IgD-negative memory B cell (primary cell): ENCODE data around the gene FBXL16. TPM values are rescaled to one million over a fixed set of nuclear protein-coding genes. Genes with fewer than 3 reads are reported as not detected.
A peak's percentile ranks its signal among the peaks of the same experiment; 100 is the strongest.

Experiments
- H3K27ac Mint-ChIP-seq, 3 donors: one replicate each; pipeline ENCODE4 v1.8.0; 2020 to 2022; ENCODE audit warnings: mild to moderate bottlenecking in 3 of 3, mixed read lengths in 3 of 3, moderate library complexity in 1 of 3
- H3K27me3 Mint-ChIP-seq: one replicate; pipeline ENCODE4 v1.8.0; 2021; ENCODE audit warnings: mixed read lengths
- H3K36me3 Mint-ChIP-seq: one replicate; pipeline ENCODE4 v1.8.0; 2020; ENCODE audit warnings: mild to moderate bottlenecking, mixed read lengths
- H3K4me1 Mint-ChIP-seq, 3 donors: one replicate each; pipeline ENCODE4 v1.8.0; 2020 to 2022; ENCODE audit warnings: mixed read lengths in 3 of 3, mild to moderate bottlenecking in 1 of 3
- H3K4me3 Mint-ChIP-seq, 4 donors: one replicate each; pipeline ENCODE4 v1.8.0; 2020 to 2022; ENCODE audit warnings: mild to moderate bottlenecking in 4 of 4, mixed read lengths in 4 of 4, moderate library complexity in 3 of 4
- H3K9me3 Mint-ChIP-seq, 3 donors: one replicate each; pipeline ENCODE4 v1.8.0; 2020 to 2021; ENCODE audit warnings: mixed read lengths in 3 of 3, mild to moderate bottlenecking in 1 of 3
- polyA plus RNA-seq: library from polyadenylated mRNA; unstranded; fragments of 300-500 nt; fragmentation: Illumina TruSeq; gene quantifications from one replicate; pipeline ENCODE4 v1.2.3, GENCODE V29; 2021

Gene FBXL16
- polyA plus RNA-seq, 1 donor from 2014 or later: 4.4 TPM

DNA sequence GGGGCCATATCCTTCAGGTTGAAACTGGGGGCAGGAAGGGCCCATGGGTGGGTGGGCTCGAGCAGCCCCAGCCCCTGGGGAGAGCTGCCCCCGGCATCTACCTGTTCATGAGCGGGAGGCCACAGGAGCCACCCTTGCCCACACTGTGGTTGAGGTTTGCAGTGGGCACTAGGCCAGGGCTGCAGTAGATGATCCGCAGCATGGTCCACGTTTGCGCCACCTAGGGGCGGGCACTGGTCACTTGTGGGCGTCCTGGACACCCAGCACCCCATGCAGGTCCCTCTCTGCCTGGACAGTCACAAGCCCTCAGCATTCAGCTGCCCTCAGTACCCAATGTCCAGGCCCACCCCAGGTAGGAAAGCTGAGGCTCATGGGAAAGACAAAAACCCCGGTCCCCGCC lies 19.6 kb downstream of the FBXL16 start:
- no peaks in the 10 kb centered on the region for H3K27me3 Mint-ChIP-seq
- peak overlapping the region in 1 of 3 donors; percentile 39 for H3K27ac Mint-ChIP-seq
- H3K36me3 Mint-ChIP-seq: no peaks in the 10 kb centered on the region
- peak overlapping the region in 2 of 4 donors; percentile 45 to 76 for H3K4me3 Mint-ChIP-seq
- H3K9me3 Mint-ChIP-seq: no peaks in the 10 kb centered on the region
- H3K4me1 Mint-ChIP-seq: peaks cover 3 to 18% (median 7%) of the 10 kb centered on the region in 3 donors

DNA sequence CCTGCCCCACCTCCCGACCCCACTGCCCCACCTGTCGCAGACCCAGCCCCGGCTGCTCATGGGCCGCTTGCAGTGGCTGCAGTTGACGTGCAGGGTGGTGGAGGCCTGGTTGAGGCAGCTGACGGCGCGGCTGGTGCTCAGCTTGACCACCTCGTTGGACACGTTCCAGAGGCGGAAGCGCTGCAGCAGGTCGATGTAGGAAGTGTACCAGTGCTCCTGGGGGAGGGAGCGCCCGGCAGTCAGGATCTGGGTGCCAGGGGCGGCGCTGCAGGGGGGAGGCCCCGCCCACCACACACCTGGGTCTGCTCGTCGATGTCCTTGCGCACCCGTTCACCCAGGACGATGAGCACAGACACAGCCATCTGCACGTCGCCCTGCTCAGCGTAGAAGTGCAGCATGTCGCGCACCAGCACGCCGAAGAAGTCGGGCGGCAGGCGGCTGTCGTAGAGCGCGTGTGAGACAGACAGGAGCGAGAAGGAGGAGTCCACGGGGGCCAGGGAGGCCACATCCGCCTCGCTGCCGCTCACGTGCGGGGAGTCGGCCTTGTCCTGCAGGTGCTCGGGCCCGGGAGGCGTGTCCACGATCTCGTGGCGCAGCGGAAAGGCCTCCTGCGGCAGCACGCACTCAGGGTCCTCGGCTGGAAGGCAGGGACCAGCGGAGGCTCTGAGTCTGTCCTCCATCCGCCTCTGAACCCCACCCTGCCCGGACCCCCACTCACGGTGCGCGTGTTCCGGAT lies 20.5 kb downstream of the FBXL16 start:
- H3K27me3 Mint-ChIP-seq: no peaks in the 10 kb centered on the region
- H3K4me3 Mint-ChIP-seq: peak overlapping the region in 1 of 4 donors; percentile 59
- no peaks in the 10 kb centered on the region for H3K36me3 Mint-ChIP-seq
- peaks cover 3 to 16% (median 6%) of the 10 kb centered on the region in 3 donors for H3K4me1 Mint-ChIP-seq
- no peaks in the 10 kb centered on the region for H3K9me3 Mint-ChIP-seq
- H3K27ac Mint-ChIP-seq: peak overlapping the region in 2 of 3 donors; percentile 39 to 93

DNA sequence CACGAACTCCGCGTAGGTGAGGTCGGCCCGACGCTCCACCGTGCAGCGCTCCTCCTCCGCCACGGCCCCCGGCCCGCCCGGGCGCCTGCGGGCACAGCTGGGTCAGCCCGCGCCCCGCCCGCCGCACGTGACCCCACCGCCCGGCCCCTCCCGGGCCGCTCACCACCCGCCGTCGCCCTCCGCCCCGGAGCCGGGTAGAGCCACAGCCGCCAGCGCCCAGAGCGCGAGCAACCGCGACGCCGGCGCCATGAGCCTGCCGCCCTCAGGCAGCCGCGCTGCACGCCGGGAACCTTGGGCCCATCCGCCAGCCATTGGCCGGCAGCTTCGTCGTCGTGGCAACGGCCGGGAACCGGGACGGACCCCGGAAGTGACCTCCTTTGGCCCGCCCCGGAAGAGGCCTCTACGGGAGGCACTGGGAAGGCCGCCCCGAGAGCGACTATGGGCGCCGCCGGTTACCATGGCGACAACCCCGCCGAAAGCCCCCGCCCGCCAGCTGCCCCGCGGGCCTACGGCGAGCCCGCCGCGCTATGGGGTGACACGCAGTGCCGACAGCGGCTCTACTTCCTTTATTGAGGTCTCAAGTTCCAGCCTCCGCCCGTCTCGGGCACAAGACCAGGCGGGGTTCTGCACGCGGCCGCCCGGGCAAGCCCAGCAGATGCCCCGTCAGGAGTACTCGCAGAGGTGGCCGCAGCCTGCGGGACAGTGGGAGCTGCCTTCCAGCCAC lies 21.4 kb downstream of the FBXL16 start, which contains the start of gene JMJD8:
Gene JMJD8 (minus strand): TSS at position 264 of the 724 bp plus-strand sequence. CDS start 15 bp downstream, at position 249.
- Mint-ChIP-seq H3K4me1 (peaks cover 3 to 14% (median 6%) of the 10 kb centered on the region in 3 donors), H3K9me3 (no peaks in the 10 kb centered on the region), H3K36me3 (no peaks in the 10 kb centered on the region), H3K4me3 (peak within 1 kb of the TSS; percentile 81 to 90 (median 90)), H3K27me3 (no peaks in the 10 kb centered on the region), H3K27ac (peak within 1 kb of the TSS; percentile 57 to 93 (median 90))

DNA sequence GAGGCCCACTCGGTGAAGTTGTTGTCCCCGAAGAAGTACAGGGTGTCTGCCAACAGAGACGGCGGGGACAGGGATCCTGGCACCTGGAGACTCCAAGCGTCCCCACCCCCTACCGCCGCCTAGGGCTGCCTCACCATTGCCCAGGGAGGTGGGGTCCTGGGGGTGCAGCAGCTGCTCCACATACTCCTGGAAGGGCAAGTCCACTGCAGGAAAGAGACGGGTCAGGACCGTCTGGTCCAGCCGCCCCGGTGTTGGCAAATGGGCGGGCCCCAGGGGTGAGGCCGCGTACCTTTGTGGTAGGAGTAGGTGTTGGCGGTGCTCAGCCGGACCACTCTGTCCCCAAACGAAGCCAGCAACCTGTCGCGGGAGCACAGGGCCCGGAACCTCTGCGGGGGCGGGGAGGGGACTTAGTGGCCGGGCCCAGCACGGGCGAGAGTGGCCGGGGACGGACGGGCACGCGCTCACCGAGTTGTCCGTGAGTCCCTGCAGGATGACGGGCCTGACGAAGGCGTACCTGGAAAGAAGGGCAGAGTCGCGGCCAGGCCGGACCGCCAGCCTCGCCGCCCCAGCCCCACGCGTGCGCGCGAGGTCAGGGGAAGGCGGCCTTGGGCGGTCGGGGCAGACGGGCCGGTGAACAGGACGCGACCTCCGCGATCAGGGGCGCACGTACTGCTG lies 22.1 kb downstream of the FBXL16 start:
- Mint-ChIP-seq H3K36me3 (no peaks in the 10 kb centered on the region), H3K4me1 (peaks cover 3 to 12% (median 10%) of the 10 kb centered on the region in 3 donors), H3K4me3 (peak overlapping the region; percentile 81 to 90 (median 88)), H3K27ac (peak overlapping the region; percentile 31 to 93 (median 39)), H3K27me3 (no peaks in the 10 kb centered on the region), H3K9me3 (no peaks in the 10 kb centered on the region)

DNA sequence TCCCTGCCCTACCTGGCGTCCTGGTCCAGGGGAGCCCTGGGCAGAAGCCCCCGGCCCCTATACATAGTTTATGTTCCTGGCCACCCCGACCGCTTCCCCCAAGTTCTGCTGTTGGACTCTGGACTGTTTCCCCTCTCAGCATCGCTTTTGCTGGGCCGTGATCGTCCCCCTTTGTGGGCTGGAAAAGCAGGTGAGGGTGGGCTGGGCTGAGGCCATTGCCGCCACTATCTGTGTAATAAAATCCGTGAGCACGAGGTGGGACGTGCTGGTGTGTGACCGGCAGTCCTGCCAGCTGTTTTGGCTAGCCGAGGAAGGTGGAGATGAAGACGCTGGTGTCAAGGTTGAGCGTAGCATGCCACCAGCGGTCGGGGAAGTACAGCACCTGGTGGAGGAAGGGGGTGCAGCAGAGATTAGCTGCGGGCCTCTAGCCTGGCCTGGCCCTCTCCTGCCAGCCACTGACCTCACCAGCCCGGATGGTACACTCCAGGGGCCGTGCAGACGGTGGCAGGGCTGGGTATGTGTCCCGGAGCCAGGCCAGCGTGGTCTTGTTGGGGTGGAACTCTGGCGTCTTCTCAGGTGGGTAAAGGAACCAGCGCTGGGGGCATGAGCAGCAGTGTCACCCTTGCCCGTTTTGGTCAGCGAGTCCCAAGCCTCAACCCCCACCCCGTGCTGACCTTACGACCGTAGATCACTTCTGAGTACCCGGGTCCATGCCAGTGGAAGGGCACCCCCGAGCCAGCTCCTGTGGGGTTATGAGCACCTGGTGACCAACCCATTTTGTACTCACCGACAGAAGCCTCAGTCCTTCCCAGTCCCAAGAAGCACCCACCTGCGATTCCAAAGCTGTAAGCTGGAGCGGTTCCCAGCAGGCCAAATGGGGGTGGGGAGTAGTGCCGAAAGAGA lies 22.9 kb downstream of the FBXL16 start:
- peaks cover 3 to 12% (median 10%) of the 10 kb centered on the region in 3 donors for H3K4me1 Mint-ChIP-seq
- H3K36me3 Mint-ChIP-seq: no peaks in the 10 kb centered on the region
- peak overlapping the region; percentile 81 to 90 (median 86) for H3K4me3 Mint-ChIP-seq
- H3K27ac Mint-ChIP-seq: peak overlapping the region; percentile 63 to 88 (median 81)
- H3K9me3 Mint-ChIP-seq: no peaks in the 10 kb centered on the region
- H3K27me3 Mint-ChIP-seq: no peaks in the 10 kb centered on the region

DNA sequence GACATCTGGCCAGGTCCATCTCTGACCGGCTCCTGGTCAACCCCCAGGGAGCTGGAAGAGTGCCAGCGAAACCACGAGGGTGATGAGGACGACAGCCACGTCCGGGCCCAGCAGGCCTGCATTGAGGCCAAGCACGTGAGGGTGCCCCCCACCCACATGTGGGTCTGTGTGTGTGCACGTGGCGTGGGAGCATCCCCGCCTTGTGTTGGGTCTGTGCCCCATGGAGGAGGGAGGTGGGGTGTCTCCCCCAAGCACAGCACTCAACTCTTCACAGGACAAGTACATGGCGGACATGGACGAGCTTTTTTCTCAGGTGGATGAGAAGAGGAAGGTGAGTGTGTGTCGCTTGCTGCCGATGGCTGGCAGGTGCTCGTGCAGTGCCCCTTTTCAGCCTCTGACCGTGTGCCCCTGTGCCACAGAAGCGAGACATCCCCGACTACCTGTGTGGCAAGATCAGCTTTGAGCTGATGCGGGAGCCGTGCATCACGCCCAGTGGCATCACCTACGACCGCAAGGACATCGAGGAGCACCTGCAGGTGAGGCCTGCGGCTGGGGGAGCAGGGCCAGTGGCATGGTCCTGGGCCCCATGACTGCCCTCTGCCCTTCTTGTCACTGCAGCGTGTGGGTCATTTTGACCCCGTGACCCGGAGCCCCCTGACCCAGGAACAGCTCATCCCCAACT lies 23.7 kb downstream of the FBXL16 start:
- H3K9me3 Mint-ChIP-seq: no peaks in the 10 kb centered on the region
- peaks cover 3 to 14% (median 10%) of the 10 kb centered on the region in 3 donors for H3K4me1 Mint-ChIP-seq
- H3K4me3 Mint-ChIP-seq: peak overlapping the region; percentile 5 to 92 (median 84)
- peaks cover under 1% of the 10 kb centered on the region for H3K27me3 Mint-ChIP-seq
- H3K27ac Mint-ChIP-seq: peak overlapping the region in 2 of 3 donors; percentile 63 to 92
- H3K36me3 Mint-ChIP-seq: no peaks in the 10 kb centered on the region

DNA sequence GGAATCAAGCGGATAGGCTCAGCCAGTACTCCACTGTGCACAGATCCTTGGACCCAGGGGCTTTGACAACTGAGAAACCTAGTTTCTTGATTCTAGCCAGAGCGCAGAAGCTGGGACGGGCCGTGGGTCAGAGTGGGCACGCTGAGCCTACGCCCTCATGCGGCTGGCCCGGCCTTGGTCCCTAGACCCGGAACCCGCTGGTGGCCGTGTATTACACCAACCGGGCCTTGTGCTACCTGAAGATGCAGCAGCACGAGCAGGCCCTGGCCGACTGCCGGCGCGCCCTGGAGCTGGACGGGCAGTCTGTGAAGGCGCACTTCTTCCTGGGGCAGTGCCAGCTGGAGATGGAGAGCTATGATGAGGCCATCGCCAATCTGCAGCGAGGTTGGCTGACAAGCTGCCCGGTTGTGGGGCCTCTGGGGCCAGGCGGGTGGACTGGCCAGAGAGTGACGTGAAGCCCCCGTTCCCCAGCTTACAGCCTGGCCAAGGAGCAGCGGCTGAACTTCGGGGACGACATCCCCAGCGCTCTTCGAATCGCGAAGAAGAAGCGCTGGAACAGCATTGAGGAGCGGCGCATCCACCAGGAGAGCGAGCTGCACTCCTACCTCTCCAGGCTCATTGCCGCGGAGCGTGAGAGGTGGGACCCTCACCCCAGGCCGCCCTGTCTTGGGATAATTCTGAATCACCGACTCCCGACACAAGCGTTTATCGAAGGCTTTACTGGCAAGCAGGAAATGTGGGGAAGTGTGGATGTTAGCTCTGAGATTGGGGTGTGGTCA lies 24.4 kb downstream of the FBXL16 start:
- Mint-ChIP-seq H3K36me3 (no peaks in the 10 kb centered on the region), H3K27me3 (peaks cover 2% of the 10 kb centered on the region), H3K9me3 (no peaks in the 10 kb centered on the region), H3K4me1 (peaks cover 3 to 17% (median 13%) of the 10 kb centered on the region in 3 donors), H3K27ac (peak overlapping the region in 1 of 3 donors; percentile 92), H3K4me3 (peak overlapping the region; percentile 39 to 92 (median 84))

DNA sequence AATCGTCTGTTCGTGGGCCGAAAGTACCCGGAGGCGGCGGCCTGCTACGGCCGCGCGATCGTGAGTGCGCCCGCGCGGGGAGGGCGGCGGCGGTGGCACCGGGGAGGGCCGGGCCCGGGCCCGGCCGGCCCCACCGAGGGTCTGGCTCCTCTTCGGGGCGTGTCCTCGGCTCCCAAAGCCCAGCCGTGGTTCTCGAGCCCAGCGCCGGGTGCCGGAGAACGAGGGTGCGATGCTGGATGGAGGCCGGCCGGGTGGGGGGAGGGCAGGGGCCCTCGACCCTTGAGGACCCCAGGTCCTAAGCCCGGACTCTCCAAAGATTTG lies 25.0 kb downstream of the FBXL16 start:
- no peaks in the 10 kb centered on the region for H3K9me3 Mint-ChIP-seq
- no peaks in the 10 kb centered on the region for H3K36me3 Mint-ChIP-seq
- peaks cover 3 to 17% (median 13%) of the 10 kb centered on the region in 3 donors for H3K4me1 Mint-ChIP-seq
- peaks cover 2% of the 10 kb centered on the region for H3K27me3 Mint-ChIP-seq
- peak overlapping the region in 2 of 3 donors; percentile 31 to 92 for H3K27ac Mint-ChIP-seq
- peak overlapping the region; percentile 51 to 92 (median 84) for H3K4me3 Mint-ChIP-seq

DNA sequence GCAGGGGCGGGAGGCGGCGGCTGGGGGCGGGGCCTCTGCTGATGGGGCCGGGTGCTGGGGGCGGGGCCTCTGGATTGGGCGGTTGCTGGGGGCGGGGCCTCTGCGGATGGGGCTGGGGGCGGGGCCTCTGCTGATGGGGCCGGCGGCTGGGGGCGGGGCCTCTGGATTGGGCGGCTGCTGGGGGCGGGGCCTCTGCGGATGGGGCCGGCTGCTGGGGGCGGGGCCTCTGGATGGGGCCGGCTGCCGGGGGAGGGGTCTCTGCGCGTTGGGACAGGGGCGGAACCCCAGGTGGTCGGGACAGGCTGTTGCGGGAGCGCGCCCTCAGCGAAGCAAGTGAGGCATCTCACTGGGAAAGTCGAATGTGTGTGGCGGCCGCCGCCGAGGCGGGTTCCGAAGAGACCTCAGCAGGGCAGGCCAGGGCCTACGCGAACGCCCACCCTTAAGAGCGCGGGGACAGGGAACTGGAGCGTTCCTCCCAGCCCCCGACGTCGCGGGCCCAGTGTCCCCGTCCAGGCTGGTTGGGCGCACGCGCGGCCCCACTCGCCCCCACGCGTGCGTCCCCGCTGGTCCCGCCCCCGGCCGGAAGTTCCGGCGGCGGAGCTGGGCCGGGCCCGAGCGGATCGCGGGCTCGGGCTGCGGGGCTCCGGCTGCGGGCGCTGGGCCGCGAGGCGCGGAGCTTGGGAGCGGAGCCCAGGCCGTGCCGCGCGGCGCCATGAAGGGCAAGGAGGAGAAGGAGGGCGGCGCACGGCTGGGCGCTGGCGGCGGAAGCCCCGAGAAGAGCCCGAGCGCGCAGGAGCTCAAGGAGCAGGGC lies 25.6 kb downstream of the FBXL16 start, which contains the start of gene STUB1:
Gene STUB1 (plus strand): TSS at position 597 of the 811 bp plus-strand sequence. CDS start 116 bp downstream, at position 713.
- Mint-ChIP-seq H3K27ac (peak within 1 kb of the TSS; percentile 80 to 95 (median 91)), H3K36me3 (no peaks in the 10 kb centered on the region), H3K27me3 (peaks cover 5% of the 10 kb centered on the region), H3K9me3 (no peaks in the 10 kb centered on the region), H3K4me1 (peaks cover 3 to 17% (median 13%) of the 10 kb centered on the region in 3 donors), H3K4me3 (peak within 1 kb of the TSS; percentile 81 to 93 (median 90))

DNA sequence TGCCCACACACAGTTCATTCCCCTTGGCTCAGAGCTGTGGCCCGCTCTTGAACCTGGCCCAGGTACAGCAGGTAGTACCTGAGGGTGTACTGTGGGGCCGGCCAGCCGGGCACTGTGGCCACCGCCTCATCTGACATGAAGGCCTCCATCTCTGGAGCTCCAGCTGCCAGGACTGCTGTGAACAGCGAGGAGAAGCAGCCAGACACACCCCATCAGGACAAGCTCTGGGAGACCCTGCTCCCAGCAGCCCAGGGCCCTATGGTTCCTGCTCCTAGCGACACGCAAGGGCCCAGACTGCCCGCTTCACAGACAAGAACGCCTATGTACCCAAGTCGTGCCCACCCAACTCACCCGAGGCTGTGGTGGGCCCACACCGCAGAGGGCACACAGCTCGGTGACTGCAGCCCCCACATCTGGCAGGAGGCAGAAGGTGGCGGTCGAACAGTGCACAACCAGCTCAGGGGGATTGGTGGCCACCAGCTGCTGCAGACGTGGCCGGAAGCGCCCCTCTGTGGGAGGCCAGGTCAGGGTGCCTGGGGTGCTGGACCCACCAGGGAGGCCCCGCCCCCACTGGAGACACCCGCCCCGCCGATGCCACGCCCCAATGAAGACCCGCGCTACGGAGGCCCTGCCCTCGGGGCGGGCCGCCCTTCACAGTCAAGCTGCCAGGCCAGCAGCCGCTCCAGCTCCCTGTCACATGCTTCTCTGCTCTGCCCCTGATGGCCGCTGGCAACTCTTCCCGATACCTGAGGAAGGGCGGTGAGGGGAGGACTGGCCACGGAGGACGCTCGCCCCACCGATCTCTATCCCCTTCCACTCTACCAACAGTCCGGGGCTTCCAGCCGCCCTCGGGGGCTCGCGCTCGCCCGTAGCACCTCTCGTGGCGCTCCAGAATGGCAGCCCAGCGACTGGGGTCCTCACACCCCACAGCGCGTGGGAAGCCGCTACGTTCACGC lies 26.5 kb downstream of the FBXL16 start:
- peak overlapping the region in 2 of 3 donors; percentile 80 to 95 for H3K27ac Mint-ChIP-seq
- no peaks in the 10 kb centered on the region for H3K36me3 Mint-ChIP-seq
- peak overlapping the region; percentile 76 to 91 (median 88) for H3K4me3 Mint-ChIP-seq
- no peaks in the 10 kb centered on the region for H3K9me3 Mint-ChIP-seq
- H3K4me1 Mint-ChIP-seq: peaks cover 3 to 17% (median 13%) of the 10 kb centered on the region in 3 donors
- peaks cover 5% of the 10 kb centered on the region for H3K27me3 Mint-ChIP-seq

DNA sequence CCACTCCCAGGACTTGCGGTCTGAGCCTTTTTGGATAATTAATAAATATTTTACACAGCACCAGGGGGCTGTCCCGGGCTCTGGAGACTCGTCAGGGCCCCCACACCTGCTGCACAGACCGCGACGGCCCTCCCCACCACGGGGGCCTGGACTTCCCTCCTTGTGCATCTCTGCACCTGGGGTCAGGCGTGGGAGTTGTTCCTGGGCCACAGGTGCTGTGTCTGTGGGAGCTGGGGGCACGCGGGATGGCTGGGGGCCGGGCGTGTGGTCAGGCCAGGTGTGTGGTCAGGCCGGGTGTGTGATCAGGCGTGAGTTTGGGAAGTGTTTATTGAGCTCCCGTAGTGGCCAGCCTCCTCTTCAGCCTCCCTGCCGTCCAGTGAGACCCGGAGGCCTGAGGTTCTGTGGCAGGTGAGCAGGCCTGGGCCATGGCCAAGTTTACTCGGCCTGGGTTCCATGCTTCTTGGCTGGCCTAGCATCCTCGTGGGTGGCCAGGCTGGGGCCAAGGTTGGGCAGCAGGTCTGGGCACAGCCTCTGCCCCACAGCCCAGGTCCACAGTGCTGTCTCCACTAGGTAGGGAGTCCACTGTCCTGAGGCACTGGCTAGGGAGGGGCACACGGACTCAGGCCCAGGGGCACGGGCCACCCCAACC lies 27.3 kb downstream of the FBXL16 start:
- Mint-ChIP-seq H3K9me3 (no peaks in the 10 kb centered on the region), H3K4me1 (peaks cover 3 to 17% (median 13%) of the 10 kb centered on the region in 3 donors), H3K27ac (peak overlapping the region in 1 of 3 donors; percentile 95), H3K4me3 (peak overlapping the region in 2 of 4 donors; percentile 87 to 89), H3K36me3 (no peaks in the 10 kb centered on the region), H3K27me3 (peaks cover 5% of the 10 kb centered on the region)
